Gastroesophageal sphincter (tissue), 4 donors: ENCODE results near the gene ZBTB7A. TPM values are rescaled to one million over a fixed set of nuclear protein-coding genes. Genes with fewer than 3 reads are reported as not detected.
"Not testable (repeated sequence)": the region's sequence is repeated elsewhere in the genome, so short reads cannot be mapped to it uniquely, and the experiment has no call there.

Experiments
- ATAC-seq: fragments of 150-250 bp; one replicate; pipeline ENCODE4 v1.9.1; 2016; ENCODE audit warnings: mild to moderate bottlenecking, moderate library complexity
- H3K27ac ChIP-seq, 4 donors: fragments of 200-600 bp; sonication (generic) in 3 of 4; 1 replicate in 3 of 4; 2 replicates in 1 of 4; pipeline ENCODE4 v1.5.1; 2016 to 2019
- H3K27me3 ChIP-seq: fragments of 200-600 bp; sonication (generic); one replicate; pipeline ENCODE4 v1.5.1; 2019
- H3K36me3 ChIP-seq, 2 donors: fragments of 200-600 bp; sonication (generic); one replicate each; pipeline ENCODE4 v1.5.1; 2019; ENCODE audit warnings: control low read depth in 1 of 2
- H3K4me1 ChIP-seq, 3 donors: fragments of 200-600 bp; sonication (generic); 1 replicate in 2 of 3; 2 replicates in 1 of 3; pipeline ENCODE4 v1.5.1; 2016 to 2019; ENCODE audit warnings: control low read depth in 2 of 3
- H3K4me3 ChIP-seq, 2 donors: fragments of 200-600 bp; sonication (generic); one replicate each; pipeline ENCODE4 v1.5.1; 2019; ENCODE audit warnings: mild to moderate bottlenecking in 1 of 2, moderate library complexity in 1 of 2
- H3K9me3 ChIP-seq, 3 donors: fragments of 200-600 bp; sonication (generic); one replicate each; pipeline ENCODE4 v1.5.1; 2017 to 2019; ENCODE audit warnings: control low read depth in 2 of 3
- CTCF ChIP-seq, 4 experiments: fragments of 200-600 bp in 2 of 4; fragments of 450-650 bp in 2 of 4; sonication (generic) in 1 of 4; IDR thresholded peaks; one replicate each; pipeline ENCODE4 v1.5.1; 2017 to 2019; ENCODE audit warnings: antibody characterized with exemption in 4 of 4, mild to moderate bottlenecking in 2 of 4, moderate library complexity in 2 of 4
- EP300 ChIP-seq: sonication (generic); formaldehyde crosslinking; IDR thresholded peaks from one replicate; pipeline ENCODE4 v1.6.1; 2017; ENCODE audit warnings: antibody characterized with exemption, mild to moderate bottlenecking
- POLR2A ChIP-seq, 2 donors: fragments of 450-650 bp; IDR thresholded peaks; one replicate each; pipeline ENCODE4 v1.6.1; 2017; ENCODE audit warnings: antibody characterized with exemption in 2 of 2, mild to moderate bottlenecking in 2 of 2, moderate library complexity in 1 of 2
- POLR2AphosphoS5 ChIP-seq: sonication (generic); formaldehyde crosslinking; IDR thresholded peaks from one replicate; pipeline ENCODE4 v1.6.1; 2017; ENCODE audit warnings: antibody characterized with exemption
- WGBS, 2 donors: methylation state at CpG; one replicate each; pipeline ENCODE4 v1.1.5; 2018; ENCODE audit warnings: low coverage in 1 of 2; 5-methylcytosine and 5-hydroxymethylcytosine counted together
- total RNA-seq, 4 donors: library from RNA; depleted of rRNA; stranded (reverse); fragments of >200 nt; gene quantifications; one replicate each; pipeline ENCODE4 v1.1.0, GENCODE V29; 2016

ZBTB7A gene
- total RNA-seq, 4 donors from 2014 or later: 65.6 to 122 (median 82.4) TPM

- peak overlapping the region; percentile 78 to 97 (median 94) for H3K27ac ChIP-seq
- no peaks in the 10 kb centered on the region for H3K9me3 ChIP-seq
- peaks cover 0 to 8% of the 10 kb centered on the region in 2 donors for H3K36me3 ChIP-seq
- WGBS, 2 donors: 0 to 1% methylated on average over 11 to 13 of the region's 55 CpGs
- no peak for ATAC-seq
- peaks cover 0 to 61% (median 40%) of the 10 kb centered on the region in 3 donors for H3K4me1 ChIP-seq
- TF ChIP-seq EP300 (no peak), CTCF (IDR thresholded peaks at IDR 0.05) (no peak), POLR2A (IDR thresholded peaks at IDR 0.05) (no peak), POLR2AphosphoS5 (no peak)
- H3K27me3 ChIP-seq: no peaks in the 10 kb centered on the region
- peak overlapping the region; percentile 84 to 100 for H3K4me3 ChIP-seq
These were observed 58.7 kb downstream of the ZBTB7A start for GRCh38 chr19:4007836-4008539.

DNA sequence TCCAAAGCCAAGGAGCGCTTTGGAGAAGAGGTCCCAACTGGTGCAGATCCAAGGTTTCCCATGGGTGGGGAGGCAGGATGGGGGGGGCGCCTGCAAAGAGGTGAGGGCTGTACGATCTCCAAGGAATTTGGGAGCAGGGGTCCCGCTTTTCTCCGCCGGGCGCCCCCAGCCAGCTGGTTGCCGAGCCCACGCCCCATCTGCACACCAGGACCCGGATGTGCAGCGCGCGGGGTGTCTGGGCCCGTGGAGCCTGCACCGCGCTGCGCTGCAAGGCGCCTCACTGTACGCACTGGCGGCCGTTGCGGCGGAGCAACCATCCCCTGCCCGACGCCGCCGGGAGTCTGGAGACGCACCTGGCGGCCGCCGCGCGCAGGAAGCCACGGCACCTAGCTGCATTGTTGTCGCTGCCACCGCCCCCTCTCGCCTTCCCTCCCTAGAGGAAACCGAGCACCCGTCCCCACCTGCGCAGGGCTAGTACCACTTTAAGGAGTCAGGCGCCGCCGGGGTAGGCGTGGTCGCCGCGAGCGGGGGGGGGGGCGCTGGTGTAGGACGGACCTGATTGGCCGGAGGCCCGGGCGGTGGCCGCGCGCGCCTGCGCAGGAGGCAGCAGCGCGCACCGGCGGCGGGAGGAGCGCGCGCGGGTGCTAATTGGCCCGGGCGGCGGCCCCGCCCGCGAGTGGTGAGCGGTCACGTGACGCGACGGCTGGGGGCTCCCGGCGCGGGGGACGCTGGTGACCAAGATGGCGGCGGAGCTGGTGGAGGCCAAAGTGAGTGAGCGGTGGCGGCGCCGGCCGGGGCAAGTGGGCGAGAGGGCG lies 59.5 kb downstream of the ZBTB7A start, which contains the start of gene PIAS4:
Gene PIAS4 (plus strand): TSS at position 716 of the 815 bp plus-strand sequence. CDS start 25 bp downstream, at position 741.
- H3K27ac ChIP-seq: peak within 1 kb of the TSS; percentile 78 to 97 (median 94)
- peak; percentile 97 for ATAC-seq
- peak within 1 kb of the TSS; percentile 84 to 100 for H3K4me3 ChIP-seq
- H3K36me3 ChIP-seq: peaks cover 0 to 6% of the 10 kb centered on the region in 2 donors
- H3K27me3 ChIP-seq: no peaks in the 10 kb centered on the region
- H3K9me3 ChIP-seq: no peaks in the 10 kb centered on the region
- peaks cover 0 to 54% (median 35%) of the 10 kb centered on the region in 3 donors for H3K4me1 ChIP-seq
- WGBS, 2 donors: 0% methylated on average over 1 to 2 of the region's 91 CpGs
- peak in 3 of 4 experiments; percentile 10 to 35 (median 20) for TF ChIP-seq CTCF (IDR thresholded peaks at IDR 0.05)
- peak; percentile 38 to 42 for TF ChIP-seq POLR2A (IDR thresholded peaks at IDR 0.05)
- TF ChIP-seq POLR2AphosphoS5: peak; percentile 36
- TF ChIP-seq EP300: no peak

GRCh38 chr19:4005436-4005835 lies 61.3 kb downstream of the ZBTB7A start:
- WGBS, 2 donors: 86 to 100% methylated on average over 1 to 9 of the region's 9 CpGs
- not testable (repeated sequence) for H3K9me3 ChIP-seq, H3K27ac ChIP-seq, H3K36me3 ChIP-seq, H3K27me3 ChIP-seq, H3K4me3 ChIP-seq, ATAC-seq
- peaks cover 0 to 38% (median 26%) of the 10 kb centered on the region in 3 donors for H3K4me1 ChIP-seq

- not testable (repeated sequence) for H3K9me3 ChIP-seq, H3K27ac ChIP-seq, ATAC-seq, H3K27me3 ChIP-seq, H3K4me1 ChIP-seq, H3K36me3 ChIP-seq, H3K4me3 ChIP-seq
- WGBS, 2 donors: 95 to 100% methylated on average over 1 to 4 of the region's 5 CpGs
These were observed 65.9 kb downstream of the ZBTB7A start for GRCh38 chr19:4000798-4001197.

GRCh38 chr19:3998667-3999412 lies 67.9 kb downstream of the ZBTB7A start:
- not testable (repeated sequence) for ATAC-seq, H3K36me3 ChIP-seq, H3K27me3 ChIP-seq, H3K27ac ChIP-seq, H3K4me1 ChIP-seq, H3K4me3 ChIP-seq, H3K9me3 ChIP-seq
- WGBS, 2 donors: 67 to 82% methylated on average over 3 to 5 of the region's 29 CpGs

GRCh38 chr19:3995607-3996006 lies 71.1 kb downstream of the ZBTB7A start:
- no peaks in the 10 kb centered on the region for H3K27me3 ChIP-seq
- 63 to 68% methylated on average over 1 to 5 of the region's 6 CpGs for WGBS, 2 donors
- H3K27ac ChIP-seq: no peak overlapping the region
- H3K9me3 ChIP-seq: no peaks in the 10 kb centered on the region
- no peak overlapping the region for H3K4me3 ChIP-seq
- no peaks in the 10 kb centered on the region for H3K36me3 ChIP-seq
- TF ChIP-seq POLR2AphosphoS5 (no peak), EP300 (no peak), CTCF (IDR thresholded peaks at IDR 0.05) (no peak)
- ATAC-seq: no peak
- no peaks in the 10 kb centered on the region for H3K4me1 ChIP-seq
